KMS-11 (cell line): ENCODE data around the gene SEMA3D.

ENCODE experiments used
- H2AFZ ChIP-seq: fragments of 200-600 bp; sonication (generic); 2 replicates; pipeline ENCODE4 v1.6.1; 2016; ENCODE audit warnings: antibody characterized with exemption, mixed run types, low read depth
- H3K27ac ChIP-seq: fragments of 200-600 bp; sonication (generic); 2 replicates; pipeline ENCODE4 v1.6.1; 2016; ENCODE audit warnings: mild to moderate bottlenecking, mixed run types
- H3K27me3 ChIP-seq: fragments of 200-600 bp; sonication (generic); 2 replicates; pipeline ENCODE4 v1.6.1; 2017; ENCODE audit warnings: mild to moderate bottlenecking, low read depth, mixed run types, moderate library complexity; ENCODE audit not compliant: insufficient read depth
- H3K36me3 ChIP-seq: fragments of 200-600 bp; sonication (generic); 2 replicates; pipeline ENCODE4 v1.6.1; 2017; ENCODE audit warnings: mild to moderate bottlenecking, mixed run types; ENCODE audit not compliant: insufficient read depth
- H3K4me1 ChIP-seq: fragments of 200-600 bp; sonication (generic); 2 replicates; pipeline ENCODE4 v1.6.1; 2016; ENCODE audit warnings: mild to moderate bottlenecking, low read depth, mixed run types; ENCODE audit not compliant: poor library complexity, severe bottlenecking
- H3K4me2 ChIP-seq: fragments of 200-600 bp; sonication (generic); 2 replicates; pipeline ENCODE4 v1.7.0; 2016; ENCODE audit warnings: mild to moderate bottlenecking, mixed run types
- H3K4me3 ChIP-seq: fragments of 200-600 bp; sonication (generic); IDR thresholded peaks from 2 replicates; pipeline ENCODE4 v1.6.1; 2017; ENCODE audit warnings: low read depth, low read length, mixed read lengths; ENCODE audit not compliant: insufficient read depth
- H3K79me2 ChIP-seq: fragments of 200-600 bp; sonication (generic); 2 replicates; pipeline ENCODE4 v1.6.1; 2016; ENCODE audit warnings: low read depth, mixed run types; ENCODE audit not compliant: insufficient read depth
- H3K9ac ChIP-seq: fragments of 200-600 bp; sonication (generic); 2 replicates; pipeline ENCODE4 v1.6.1; 2016; ENCODE audit warnings: mild to moderate bottlenecking, mixed run types
- H4K20me1 ChIP-seq: fragments of 200-600 bp; sonication (generic); 2 replicates; pipeline ENCODE4 v1.6.1; 2016; ENCODE audit warnings: mild to moderate bottlenecking, mixed run types; ENCODE audit not compliant: insufficient read depth
- CTCF ChIP-seq: fragments of 200-600 bp; sonication (generic); conservative IDR thresholded peaks from 2 replicates; pipeline ENCODE4 v1.6.1; 2017; ENCODE audit warnings: low read depth, mild to moderate bottlenecking, antibody characterized with exemption, low read length, moderate library complexity, mixed read lengths

Gene SEMA3D

GRCh38 chr7:85229544-85229943 is 42.7 kb upstream of the SEMA3D start:
- no peak overlapping the region for H2AFZ ChIP-seq
- H3K4me1 ChIP-seq: no peaks in the 10 kb centered on the region
- no peaks in the 10 kb centered on the region for H3K27me3 ChIP-seq

DNA sequence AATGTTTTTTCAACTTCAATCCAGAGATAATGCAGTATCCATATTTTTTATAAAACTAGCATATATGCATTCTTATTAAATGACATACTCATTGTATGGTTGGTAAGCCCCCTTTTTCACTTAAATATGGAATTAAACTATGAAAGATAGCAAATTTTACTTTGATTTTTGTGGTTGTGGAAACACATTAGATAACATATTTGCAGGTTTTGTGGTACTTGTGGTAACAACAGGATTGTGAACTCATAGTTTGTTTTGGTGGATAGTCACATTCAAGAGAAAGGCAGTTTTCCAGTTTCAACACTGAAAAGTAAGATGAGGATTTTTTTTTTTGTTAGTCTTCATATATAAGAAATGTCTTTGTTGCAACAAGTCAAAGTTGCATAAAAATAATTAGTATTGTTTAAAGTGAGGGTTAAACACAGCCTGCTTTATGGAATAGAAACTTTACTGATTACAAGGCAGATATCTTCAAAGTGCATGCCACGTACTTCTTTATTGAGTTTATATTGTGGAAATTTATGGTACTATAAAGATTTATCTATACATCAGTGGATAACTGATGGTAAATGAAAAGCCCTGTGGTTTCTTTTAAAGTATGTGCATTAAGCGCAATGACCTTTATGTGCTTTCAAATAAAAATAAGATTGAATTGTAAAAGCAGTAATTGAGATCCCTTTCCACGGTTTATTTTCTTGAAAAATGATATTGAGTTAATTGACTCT is 39.7 kb upstream of the SEMA3D start:
- H3K27ac ChIP-seq: no peak overlapping the region
- no peaks in the 10 kb centered on the region for H3K79me2 ChIP-seq
- no peak overlapping the region for H3K9ac ChIP-seq
- no peaks in the 10 kb centered on the region for H3K4me1 ChIP-seq
- no peak overlapping the region for H2AFZ ChIP-seq
- no peak for TF ChIP-seq CTCF
- no peaks in the 10 kb centered on the region for H3K36me3 ChIP-seq
- no peak overlapping the region for H3K4me2 ChIP-seq
- no peaks in the 10 kb centered on the region for H3K27me3 ChIP-seq
- H3K4me3 ChIP-seq: no peak overlapping the region
- H4K20me1 ChIP-seq: no peaks in the 10 kb centered on the region

More at GRCh38 chr7:85229544-85229943, 42.7 kb upstream of the SEMA3D start:
- no peaks in the 10 kb centered on the region for H4K20me1 ChIP-seq
- H3K9ac ChIP-seq: no peak overlapping the region
- no peak overlapping the region for H3K27ac ChIP-seq
- no peak for TF ChIP-seq CTCF
- no peaks in the 10 kb centered on the region for H3K79me2 ChIP-seq
- no peaks in the 10 kb centered on the region for H3K36me3 ChIP-seq
- H3K4me3 ChIP-seq: no peak overlapping the region
- no peak overlapping the region for H3K4me2 ChIP-seq

DNA sequence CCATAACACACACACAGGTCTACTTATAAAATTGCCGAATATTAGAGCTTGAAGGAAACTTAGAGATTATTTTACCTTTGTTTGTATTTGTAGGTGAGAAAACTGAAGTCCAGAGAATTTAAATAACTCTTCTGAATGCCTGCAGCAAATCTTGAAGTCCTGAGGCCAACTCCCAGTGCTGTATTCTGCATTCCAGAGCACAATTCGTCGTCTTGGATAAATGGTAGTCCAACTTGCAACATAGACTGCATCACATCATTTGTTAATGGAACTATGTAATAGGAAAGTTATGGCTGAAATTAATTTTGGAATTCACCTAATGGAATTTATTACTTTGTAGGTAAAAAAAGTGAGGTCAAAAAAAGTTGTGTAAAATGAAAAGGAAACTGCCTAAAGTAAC is 37.3 kb upstream of the SEMA3D start:
- Histone ChIP-seq H4K20me1 (no peaks in the 10 kb centered on the region), H3K36me3 (no peaks in the 10 kb centered on the region), H3K9ac (no peak overlapping the region), H2AFZ (no peak overlapping the region), H3K27me3 (no peaks in the 10 kb centered on the region), H3K79me2 (no peaks in the 10 kb centered on the region), H3K4me1 (no peaks in the 10 kb centered on the region), H3K4me3 (no peak overlapping the region), H3K4me2 (no peak overlapping the region), H3K27ac (no peak overlapping the region)
- no peak for TF ChIP-seq CTCF

DNA sequence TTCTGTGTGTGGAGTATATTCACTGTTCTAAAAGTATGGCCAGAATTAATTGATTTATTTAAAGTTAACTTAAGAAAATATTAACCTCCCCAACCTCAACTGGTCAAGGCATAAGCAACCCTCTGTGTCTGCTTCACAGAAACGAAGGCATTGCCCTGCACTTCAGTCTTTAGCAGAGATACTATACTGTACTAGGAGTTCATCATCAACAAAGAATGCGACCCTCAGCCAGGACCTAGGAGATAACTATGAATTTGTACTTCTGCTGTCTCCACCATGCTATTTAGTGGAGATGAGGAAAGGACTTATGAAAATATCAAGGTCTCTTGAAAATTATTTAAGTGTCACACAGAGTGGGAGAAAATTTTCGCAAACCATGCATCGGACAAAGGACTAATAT is 35.7 kb upstream of the SEMA3D start:
- H3K4me3 ChIP-seq: no peak overlapping the region
- H3K36me3 ChIP-seq: no peaks in the 10 kb centered on the region
- H3K79me2 ChIP-seq: no peaks in the 10 kb centered on the region
- TF ChIP-seq CTCF: no peak
- H3K27ac ChIP-seq: no peak overlapping the region
- no peak overlapping the region for H3K9ac ChIP-seq
- H4K20me1 ChIP-seq: no peaks in the 10 kb centered on the region
- H3K4me1 ChIP-seq: no peaks in the 10 kb centered on the region
- no peaks in the 10 kb centered on the region for H3K27me3 ChIP-seq
- H3K4me2 ChIP-seq: no peak overlapping the region
- no peak overlapping the region for H2AFZ ChIP-seq
